GM23338 (cell line): ENCODE results near the gene LIX1L.

ENCODE experiments used
- CREB1 ChIP-seq: fragments of 250-450 bp; sonication (Bioruptor Pico); IDR thresholded peaks from 2 replicates; pipeline ENCODE4 v1.5.0; 2020; ENCODE audit warnings: low read depth, mild to moderate bottlenecking, moderate library complexity
- CTCF ChIP-seq, 2 experiments: fragments of 200-600 bp in 1 of 2; sonication (generic) in 1 of 2; conservative IDR thresholded peaks; 2 replicates each; pipeline versions ENCODE4 v1.5.1 to v1.6.1; 2016 to 2017; ENCODE audit warnings: antibody characterized with exemption in 2 of 2, low read depth in 2 of 2, mild to moderate bottlenecking in 2 of 2, moderate library complexity in 1 of 2
- ETS1 ChIP-seq: IDR thresholded peaks from 2 replicates; pipeline ENCODE4 v1.6.1; 2016; ENCODE audit warnings: antibody characterized with exemption
- EZH2 ChIP-seq: fragments of 200-600 bp; sonication (generic); IDR thresholded peaks from one replicate; pipeline ENCODE4 v1.8.0; 2017; ENCODE audit warnings: antibody characterized with exemption, mild to moderate bottlenecking, low read depth; ENCODE audit not compliant: unreplicated experiment
- EZH2phosphoT487 ChIP-seq: fragments of 200-600 bp; sonication (generic); IDR thresholded peaks from one replicate; pipeline ENCODE4 v1.8.1; 2018; ENCODE audit warnings: antibody characterized with exemption; ENCODE audit not compliant: unreplicated experiment
- JUNB ChIP-seq: IDR thresholded peaks from one replicate; pipeline ENCODE4 v1.6.1; 2016; ENCODE audit warnings: antibody characterized with exemption; ENCODE audit not compliant: unreplicated experiment
- NANOG ChIP-seq: IDR thresholded peaks from 2 replicates; pipeline ENCODE4 v1.6.1; 2016; ENCODE audit warnings: antibody characterized with exemption, borderline replicate concordance
- POLR2AphosphoS5 ChIP-seq: IDR thresholded peaks from 2 replicates; pipeline ENCODE4 v1.6.1; 2016; ENCODE audit warnings: antibody characterized with exemption, low read depth
- REST ChIP-seq: IDR thresholded peaks from one replicate; pipeline ENCODE4 v1.6.1; 2018; ENCODE audit warnings: antibody characterized with exemption; ENCODE audit not compliant: unreplicated experiment
- STAT1 ChIP-seq: IDR thresholded peaks from one replicate; pipeline ENCODE4 v1.6.1; 2016; ENCODE audit warnings: antibody characterized with exemption; ENCODE audit not compliant: unreplicated experiment
- ZNF331 ChIP-seq: fragments of 250-450 bp; sonication (Bioruptor Pico); IDR thresholded peaks from 2 replicates; pipeline ENCODE4 v1.5.0; 2020; ENCODE audit warnings: low read depth, mild to moderate bottlenecking, moderate library complexity

- TF ChIP-seq CTCF (conservative IDR thresholded peaks at IDR 0.05; ENCODE audit: low read depth in 2 of 2) (no peak), EZH2 (no peak), EZH2phosphoT487 (no peak), POLR2AphosphoS5 (no peak), CREB1 (no peak), JUNB (no peak), ETS1 (no peak), NANOG (no peak), ZNF331 (no peak), REST (no peak), STAT1 (no peak)
These were observed 71.0 kb downstream of the LIX1L start for GRCh38 chr1:145886816-145887215.
